Measurements from ENCODE around the gene NUP42. TPM values are rescaled to one million over a fixed set of nuclear protein-coding genes. Genes with fewer than 3 reads are reported as not detected.

NUP42 gene
- total RNA-seq, 1 donor = 34.5 TPM

- DNase-seq (ENCODE audit: low read depth) = no peak
- TF ChIP-seq CTCF (IDR thresholded peaks at IDR 0.05; ENCODE audit: insufficient read depth, low read depth, low read length) = no peak
- no peak overlapping the region for H3K4me3 ChIP-seq (ENCODE audit: low read depth, low read length)
These were observed 18.5 kb downstream of the NUP42 start for GRCh38 chr7:23200331-23200730.

GRCh38 chr7:23204241-23204640 is 22.4 kb downstream of the NUP42 start:
- no peak overlapping the region for H3K4me3 ChIP-seq (ENCODE audit: low read depth, low read length)
- TF ChIP-seq CTCF (IDR thresholded peaks at IDR 0.05; ENCODE audit: insufficient read depth, low read depth, low read length) = no peak
- no peak for DNase-seq (ENCODE audit: low read depth)

GRCh38 chr7:23205577-23205908 is 23.7 kb downstream of the NUP42 start:
- TF ChIP-seq CTCF (IDR thresholded peaks at IDR 0.05; ENCODE audit: insufficient read depth, low read depth, low read length) = no peak
- no peak for DNase-seq (ENCODE audit: low read depth)
- no peak overlapping the region for H3K4me3 ChIP-seq (ENCODE audit: low read depth, low read length)

GRCh38 chr7:23205909-23206767 is 24.3 kb downstream of the NUP42 start:
- TF ChIP-seq CTCF (IDR thresholded peaks at IDR 0.05; ENCODE audit: insufficient read depth, low read depth, low read length) = no peak
- DNase-seq (ENCODE audit: low read depth) = no peak
- peak overlapping the region; percentile 25 for H3K4me3 ChIP-seq (ENCODE audit: low read depth, low read length)

- no peak for DNase-seq (ENCODE audit: low read depth)
- no peak for TF ChIP-seq CTCF (IDR thresholded peaks at IDR 0.05; ENCODE audit: insufficient read depth, low read depth, low read length)
- no peak overlapping the region for H3K4me3 ChIP-seq (ENCODE audit: low read depth, low read length)
These were observed 25.2 kb downstream of the NUP42 start for GRCh38 chr7:23207021-23207420.

GRCh38 chr7:23207884-23208283 is 26.0 kb downstream of the NUP42 start:
- DNase-seq (ENCODE audit: low read depth) = no peak
- H3K4me3 ChIP-seq (ENCODE audit: low read depth, low read length) = no peak overlapping the region
- TF ChIP-seq CTCF (IDR thresholded peaks at IDR 0.05; ENCODE audit: insufficient read depth, low read depth, low read length) = no peak

- no peak for TF ChIP-seq CTCF (IDR thresholded peaks at IDR 0.05; ENCODE audit: insufficient read depth, low read depth, low read length)
- H3K4me3 ChIP-seq (ENCODE audit: low read depth, low read length) = no peak overlapping the region
- no peak for DNase-seq (ENCODE audit: low read depth)
These were observed 26.5 kb downstream of the NUP42 start for GRCh38 chr7:23208316-23208715.
